H9 (cell line): ENCODE results near the gene TRIOBP. TPM values are rescaled to one million over a fixed set of nuclear protein-coding genes. Genes with fewer than 3 reads are reported as not detected.

Experiments used
- DNase-seq: peaks from one replicate; pipeline ENCODE4 v3.0.0-alpha.2; 2017
- H2AFZ ChIP-seq: one replicate; pipeline ENCODE4 v1.6.1; 2013; ENCODE audit warnings: mild to moderate bottlenecking, low read length, control low read depth, moderate library complexity
- H2AK5ac ChIP-seq: 2 replicates; pipeline ENCODE4 v1.6.1; 2013; ENCODE audit warnings: low read length, control low read depth, mixed read lengths; ENCODE audit not compliant: insufficient read length
- H2BK120ac ChIP-seq: one replicate; pipeline ENCODE4 v1.6.1; 2013; ENCODE audit warnings: low read depth, mild to moderate bottlenecking, low read length, control low read depth, inconsistent platforms; ENCODE audit not compliant: poor library complexity, severe bottlenecking
- H2BK12ac ChIP-seq: 2 replicates; pipeline ENCODE4 v1.6.1; 2013; ENCODE audit warnings: low read length, control low read depth, mixed read lengths, low read depth; ENCODE audit not compliant: insufficient read length
- H2BK15ac ChIP-seq: 2 replicates; pipeline ENCODE4 v1.6.1; 2013; ENCODE audit warnings: low read depth, low read length, control low read depth
- H2BK20ac ChIP-seq: one replicate; pipeline ENCODE4 v1.6.1; 2013; ENCODE audit warnings: low read depth, mild to moderate bottlenecking, low read length, control low read depth, inconsistent platforms; ENCODE audit not compliant: poor library complexity, severe bottlenecking
- H2BK5ac ChIP-seq: 2 replicates; pipeline ENCODE4 v1.6.1; 2013; ENCODE audit warnings: low read length, control low read depth, mixed read lengths; ENCODE audit not compliant: insufficient read length
- H3K14ac ChIP-seq: 2 replicates; pipeline ENCODE4 v1.6.1; 2013; ENCODE audit warnings: low read length, control low read depth; ENCODE audit not compliant: insufficient read depth
- H3K18ac ChIP-seq: 2 replicates; pipeline ENCODE4 v1.6.1; 2013; ENCODE audit warnings: low read depth, mild to moderate bottlenecking, mixed read lengths, low read length, control low read depth; ENCODE audit not compliant: insufficient read length
- H3K23ac ChIP-seq: 2 replicates; pipeline ENCODE4 v1.6.1; 2013; ENCODE audit warnings: low read length, control low read depth, mixed read lengths, low read depth; ENCODE audit not compliant: insufficient read length
- H3K23me2 ChIP-seq: 2 replicates; pipeline ENCODE4 v1.6.1; 2013; ENCODE audit warnings: low read depth, mild to moderate bottlenecking, mixed read lengths, low read length, control low read depth; ENCODE audit not compliant: insufficient read length, poor library complexity, severe bottlenecking
- H3K27ac ChIP-seq: 2 replicates; pipeline ENCODE4 v1.5.1; 2013; ENCODE audit warnings: low read length, control low read depth, mixed read lengths, low read depth; ENCODE audit not compliant: insufficient read length
- H3K27me3 ChIP-seq: 2 replicates; pipeline ENCODE4 v1.6.1; 2013; ENCODE audit warnings: low read length, control low read depth, inconsistent platforms; ENCODE audit not compliant: insufficient read depth
- H3K4ac ChIP-seq: 2 replicates; pipeline ENCODE4 v1.6.1; 2013; ENCODE audit warnings: low read depth, mild to moderate bottlenecking, control low read depth, inconsistent platforms, low read length, moderate library complexity
- H3K4me1 ChIP-seq: 2 replicates; pipeline ENCODE4 v1.6.1; 2013; ENCODE audit warnings: low read length, control low read depth, inconsistent platforms; ENCODE audit not compliant: insufficient read depth
- H3K4me2 ChIP-seq: 2 replicates; pipeline ENCODE4 v1.6.1; 2013; ENCODE audit warnings: low read length, control low read depth, mixed read lengths; ENCODE audit not compliant: insufficient read length, insufficient read depth
- H3K56ac ChIP-seq: 2 replicates; pipeline ENCODE4 v1.6.1; 2013; ENCODE audit warnings: low read depth, mild to moderate bottlenecking, mixed read lengths, low read length, control low read depth; ENCODE audit not compliant: insufficient read length
- H3K79me1 ChIP-seq: 2 replicates; pipeline ENCODE4 v1.6.1; 2013; ENCODE audit warnings: low read depth, mild to moderate bottlenecking, moderate library complexity, low read length, control low read depth, inconsistent platforms; ENCODE audit not compliant: insufficient read depth, poor library complexity, severe bottlenecking
- H3K79me2 ChIP-seq: 2 replicates; pipeline ENCODE4 v1.6.1; 2013; ENCODE audit warnings: low read length, control low read depth, inconsistent platforms; ENCODE audit not compliant: insufficient read depth
- H3K9ac ChIP-seq: 2 replicates; pipeline ENCODE4 v1.6.1; 2013; ENCODE audit warnings: low read length, control low read depth, mixed read lengths; ENCODE audit not compliant: insufficient read length; ENCODE audit errors: extremely low read depth
- H3K9me3 ChIP-seq: one replicate; pipeline ENCODE4 v1.6.1; 2013; ENCODE audit warnings: low read depth, low read length, inconsistent platforms; ENCODE audit not compliant: control insufficient read depth
- H3T11ph ChIP-seq: one replicate; pipeline ENCODE4 v1.6.1; 2013; ENCODE audit warnings: mild to moderate bottlenecking, low read length, control low read depth, inconsistent platforms
- H4K20me1 ChIP-seq: one replicate; pipeline ENCODE4 v1.6.1; 2013; ENCODE audit not compliant: control insufficient read depth, insufficient read length, insufficient read depth
- H4K5ac ChIP-seq: 2 replicates; pipeline ENCODE4 v1.6.1; 2013; ENCODE audit warnings: low read depth, mild to moderate bottlenecking, mixed read lengths, low read length, control low read depth; ENCODE audit not compliant: insufficient read length
- H4K8ac ChIP-seq: replicated peaks from 2 replicates; pipeline ENCODE4 v1.6.1; 2013; ENCODE audit warnings: low read length, control low read depth, mixed read lengths, low read depth; ENCODE audit not compliant: insufficient read length
- H4K91ac ChIP-seq: 2 replicates; pipeline ENCODE4 v1.6.1; 2013; ENCODE audit warnings: low read depth, mild to moderate bottlenecking, moderate library complexity, mixed read lengths, low read length, control low read depth; ENCODE audit not compliant: insufficient read length
- H3K27ac Mint-ChIP-seq, 3 experiments: 2 replicates in 2 of 3; 3 replicates in 1 of 3; pipeline ENCODE4 v1.8.0; 2020 to 2021; ENCODE audit warnings: mixed read lengths in 3 of 3, mild to moderate bottlenecking in 1 of 3, moderate library complexity in 1 of 3
- H3K27me3 Mint-ChIP-seq: 2 replicates; pipeline ENCODE4 v1.8.0; 2021; ENCODE audit warnings: low read depth, mild to moderate bottlenecking, moderate library complexity, mixed read lengths
- H3K36me3 Mint-ChIP-seq, 3 experiments: 2 replicates in 2 of 3; 3 replicates in 1 of 3; pipeline ENCODE4 v1.8.0; 2020 to 2021; ENCODE audit warnings: low read depth in 3 of 3, mixed read lengths in 3 of 3; ENCODE audit not compliant: insufficient read depth in 1 of 3
- H3K4me1 Mint-ChIP-seq, 2 experiments: 2 replicates each; pipeline ENCODE4 v1.8.0; 2020; ENCODE audit warnings: mixed read lengths in 2 of 2
- H3K4me3 Mint-ChIP-seq, 2 experiments: 2 replicates in 1 of 2; 3 replicates in 1 of 2; pipeline ENCODE4 v1.8.0; 2020 to 2021; ENCODE audit warnings: mild to moderate bottlenecking in 2 of 2, mixed read lengths in 2 of 2, moderate library complexity in 1 of 2
- H3K9me3 Mint-ChIP-seq, 2 experiments: 2 replicates in 1 of 2; 3 replicates in 1 of 2; pipeline ENCODE4 v1.8.0; 2020; ENCODE audit warnings: mild to moderate bottlenecking in 2 of 2, mixed read lengths in 2 of 2, moderate library complexity in 1 of 2
- WGBS: extraction: QIAGEN DNeasy Blood & Tissue Kit; methylation state at CpG from one replicate; pipeline ENCODE4 v1.1.7; 2013; ENCODE audit warnings: missing lambda C conversion rate, low lambda C conversion rate, mixed read lengths; ENCODE audit not compliant: insufficient read length; ENCODE audit errors: extremely low coverage; 5-methylcytosine and 5-hydroxymethylcytosine counted together
- total RNA-seq: library from RNA; stranded (reverse); gene quantifications from 2 replicates; pipeline ENCODE4 v1.2.1, GENCODE V29; 2021
- TF ChIP-seq, protein P1 (sequence below): fragments of 200-600 bp; sonication (generic); conservative IDR thresholded peaks from 3 replicates; pipeline ENCODE4 v1.8.0; 2021; ENCODE audit warnings: antibody characterized with exemption, mild to moderate bottlenecking

TRIOBP gene
- total RNA-seq, 1 experiment from 2014 or later = 52.7 TPM

- Histone ChIP-seq H3K27ac (no peak overlapping the region), H4K8ac (no peak overlapping the region), H3K56ac (no peak overlapping the region), H3K23me2 (no peaks in the 10 kb centered on the region), H2AFZ (no peak overlapping the region), H3K14ac (no peak overlapping the region), H4K5ac (no peak overlapping the region), H3K79me2 (no peaks in the 10 kb centered on the region), H2BK120ac (no peak overlapping the region), H3K4me1 (no peaks in the 10 kb centered on the region), H3K79me1 (no peaks in the 10 kb centered on the region), H2BK15ac (no peak overlapping the region), H3K9me3 (no peaks in the 10 kb centered on the region), H3K23ac (no peak overlapping the region), H3K4me2 (no peak overlapping the region), H3K4ac (no peak overlapping the region), H3K9ac (no peak overlapping the region), H3K27me3 (peaks cover 23% of the 10 kb centered on the region; the same call in 1 of the 2 replicates), H4K91ac (no peak overlapping the region), H2BK12ac (no peak overlapping the region), H3K18ac (no peak overlapping the region), H2BK5ac (no peak overlapping the region), H2BK20ac (no peak overlapping the region), H4K20me1 (no peaks in the 10 kb centered on the region), H3T11ph (no peak overlapping the region), H2AK5ac (no peak overlapping the region)
- Mint-ChIP-seq H3K27me3 (peaks cover 71% of the 10 kb centered on the region), H3K4me1 (peaks cover 8 to 17% of the 10 kb centered on the region in 2 experiments), H3K4me3 (no peak overlapping the region), H3K9me3 (no peaks in the 10 kb centered on the region), H3K36me3 (peaks cover 4 to 31% (median 23%) of the 10 kb centered on the region in 3 experiments; a peak in 6 of 7 replicates), H3K27ac (no peak overlapping the region)
- WGBS = no CpG with 5 or more reads among the region's 9 CpGs
- TF ChIP-seq, protein P1, sequence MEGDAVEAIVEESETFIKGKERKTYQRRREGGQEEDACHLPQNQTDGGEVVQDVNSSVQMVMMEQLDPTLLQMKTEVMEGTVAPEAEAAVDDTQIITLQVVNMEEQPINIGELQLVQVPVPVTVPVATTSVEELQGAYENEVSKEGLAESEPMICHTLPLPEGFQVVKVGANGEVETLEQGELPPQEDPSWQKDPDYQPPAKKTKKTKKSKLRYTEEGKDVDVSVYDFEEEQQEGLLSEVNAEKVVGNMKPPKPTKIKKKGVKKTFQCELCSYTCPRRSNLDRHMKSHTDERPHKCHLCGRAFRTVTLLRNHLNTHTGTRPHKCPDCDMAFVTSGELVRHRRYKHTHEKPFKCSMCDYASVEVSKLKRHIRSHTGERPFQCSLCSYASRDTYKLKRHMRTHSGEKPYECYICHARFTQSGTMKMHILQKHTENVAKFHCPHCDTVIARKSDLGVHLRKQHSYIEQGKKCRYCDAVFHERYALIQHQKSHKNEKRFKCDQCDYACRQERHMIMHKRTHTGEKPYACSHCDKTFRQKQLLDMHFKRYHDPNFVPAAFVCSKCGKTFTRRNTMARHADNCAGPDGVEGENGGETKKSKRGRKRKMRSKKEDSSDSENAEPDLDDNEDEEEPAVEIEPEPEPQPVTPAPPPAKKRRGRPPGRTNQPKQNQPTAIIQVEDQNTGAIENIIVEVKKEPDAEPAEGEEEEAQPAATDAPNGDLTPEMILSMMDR = no peak
- DNase-seq = no peak
Measured at GRCh38 chr22:37741312-37741795, 44.5 kb downstream of the TRIOBP start.
